Measurements from ENCODE around the gene NCKIPSD. TPM values are rescaled to one million over a fixed set of nuclear protein-coding genes. Genes with fewer than 3 reads are reported as not detected.
"Not testable (repeated sequence)": the region's sequence is repeated elsewhere in the genome, so short reads cannot be mapped to it uniquely, and the experiment has no call there.

Gene NCKIPSD
- total RNA-seq, 2 donors from 2014 or later = 16.6 to 22.1 TPM

- intact Hi-C loops (cut with DNase I) = no loop called here
- 84% methylated on average over 7 of the region's 7 CpGs for WGBS, 2 donors
- TF ChIP-seq POLR2A (IDR thresholded peaks at IDR 0.05) (no peak), CTCF (IDR thresholded peaks at IDR 0.05) (no peak)
Observed at GRCh38 chr3:48723725-48724124, 38.0 kb upstream of the NCKIPSD start.

GRCh38 chr3:48723293-48723692 is 37.6 kb upstream of the NCKIPSD start:
- DNase-seq; H3K4me1 ChIP-seq; intact Hi-C loops (cut with DNase I); H3K4me3 ChIP-seq; H3K36me3 ChIP-seq (replicated peaks in 1 of 2; ENCODE audit: insufficient read depth in 1 of 2, low read depth in 2 of 2); H3K27me3 ChIP-seq; ATAC-seq; H3K9me3 ChIP-seq; H3K27ac ChIP-seq: not testable (repeated sequence)
- 83 to 86% methylated on average over 3 of the region's 3 CpGs for WGBS, 2 donors

More at GRCh38 chr3:48723725-48724124, 38.0 kb upstream of the NCKIPSD start:
- Histone ChIP-seq H3K27ac (no peak overlapping the region), H3K4me3 (no peak overlapping the region), H3K4me1 (peaks cover 6% of the 10 kb centered on the region), H3K36me3 (replicated peaks in 1 of 2; ENCODE audit: insufficient read depth in 1 of 2, low read depth in 2 of 2) (no peaks in the 10 kb centered on the region), H3K27me3 (no peaks in the 10 kb centered on the region), H3K9me3 (no peaks in the 10 kb centered on the region)
- DNase-seq (no peak), ATAC-seq (no peak)

- Histone ChIP-seq H3K4me3 (peak within 1 kb of the TSS; percentile 69 to 97), H3K27ac (peak within 1 kb of the TSS; percentile 64 to 92 (median 82)), H3K9me3 (no peaks in the 10 kb centered on the region), H3K4me1 (peaks cover 46% of the 10 kb centered on the region), H3K36me3 (replicated peaks in 1 of 2; ENCODE audit: insufficient read depth in 1 of 2, low read depth in 2 of 2) (no peaks in the 10 kb centered on the region), H3K27me3 (no peaks in the 10 kb centered on the region)
- DNase-seq (peak; percentile 99 to 100 (median 99)), ATAC-seq (peak; percentile 99)
- TF ChIP-seq POLR2A (IDR thresholded peaks at IDR 0.05) (peak; percentile 67 to 88 (median 86)), CTCF (IDR thresholded peaks at IDR 0.05) (peak in 1 of 7 experiments; percentile 19)
- 1 to 4% methylated on average over 15 to 38 of the region's 38 CpGs for WGBS, 2 donors
- intact Hi-C loops (cut with DNase I) = no loop called here
Observed at GRCh38 chr3:48716982-48717746, 31.4 kb upstream of the NCKIPSD start, which contains the start of gene IP6K2. TSS of gene IP6K2 (minus strand) at chr3:48717221. CDS start at chr3:48695291, 21,930 bp downstream.

- TF ChIP-seq CTCF (IDR thresholded peaks at IDR 0.05) = no peak
- TF ChIP-seq POLR2A (IDR thresholded peaks at IDR 0.05) = no peak
- Histone ChIP-seq H3K27ac (peak overlapping the region; percentile 64 to 92 (median 82)), H3K36me3 (replicated peaks in 1 of 2; ENCODE audit: insufficient read depth in 1 of 2, low read depth in 2 of 2) (no peaks in the 10 kb centered on the region), H3K27me3 (no peaks in the 10 kb centered on the region), H3K4me1 (peaks cover 50% of the 10 kb centered on the region), H3K4me3 (peak overlapping the region; percentile 69 to 97), H3K9me3 (no peaks in the 10 kb centered on the region)
- DNase-seq = peak in 3 of 4 donors; percentile 18 to 42 (median 26)
- no peak for ATAC-seq
- intact Hi-C loops (cut with DNase I) = no loop called here
- 0% methylated on average over 12 to 16 of the region's 16 CpGs for WGBS, 2 donors
Observed at GRCh38 chr3:48716508-48716981, 30.8 kb upstream of the NCKIPSD start.

GRCh38 chr3:48715174-48715800 is 29.6 kb upstream of the NCKIPSD start:
- H3K36me3 ChIP-seq (replicated peaks in 1 of 2; ENCODE audit: insufficient read depth in 1 of 2, low read depth in 2 of 2) = peaks cover 0 to 7% of the 10 kb centered on the region in 2 donors
- no peak for ATAC-seq
- no peak for DNase-seq
- H3K27ac ChIP-seq = no peak overlapping the region
- peaks cover 49% of the 10 kb centered on the region for H3K4me1 ChIP-seq
- no peaks in the 10 kb centered on the region for H3K9me3 ChIP-seq
- no peak overlapping the region for H3K4me3 ChIP-seq
- TF ChIP-seq CTCF (IDR thresholded peaks at IDR 0.05) (no peak), POLR2A (IDR thresholded peaks at IDR 0.05) (no peak)
- no peaks in the 10 kb centered on the region for H3K27me3 ChIP-seq
- intact Hi-C loops (cut with DNase I) = no loop called here
